ENCODE data around the gene HPS4. TPM values are rescaled to one million over a fixed set of nuclear protein-coding genes. Genes with fewer than 3 reads are reported as not detected.

Gene HPS4
- total and polyA plus RNA-seq, 2 experiments from 2014 or later: 16.2 to 27.1 TPM

DNA sequence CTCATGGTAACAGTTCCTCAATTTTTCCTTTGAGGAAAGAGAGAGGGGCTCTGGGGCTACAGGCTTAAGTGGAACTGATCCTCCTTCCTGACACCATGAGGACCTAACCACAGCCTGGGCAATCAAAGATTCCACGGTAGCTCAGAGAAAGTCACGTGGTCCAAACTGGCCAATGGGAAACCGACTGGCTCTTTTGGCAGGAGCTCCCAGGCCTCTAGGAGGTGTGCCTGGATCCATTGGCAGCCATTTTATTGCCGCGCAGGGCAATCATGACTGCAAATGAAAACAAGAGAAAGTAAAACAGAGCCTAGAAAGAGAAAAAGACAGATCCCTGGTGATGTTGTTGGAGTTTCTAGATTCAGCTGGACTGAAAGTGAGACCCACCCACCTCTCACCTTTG lies 81.9 kb downstream of the HPS4 start:
- no peaks in the 10 kb centered on the region for H3K36me3 ChIP-seq (ENCODE audit: low read depth)
- no peaks in the 10 kb centered on the region for H4K20me1 ChIP-seq (ENCODE audit: insufficient read depth)
- H3F3A ChIP-seq (ENCODE audit: insufficient read depth): peaks cover 8% of the 10 kb centered on the region; the same call in 1 of the 2 replicates
- H3K9me2 ChIP-seq (ENCODE audit: insufficient read depth): no peaks in the 10 kb centered on the region
- in situ Hi-C loops (cut with MboI): no loop called here
- TF ChIP-seq EZH2phosphoT487 (IDR thresholded peaks at IDR 0.05; ENCODE audit: insufficient read depth, low read depth) (no peak), EZH2 (IDR thresholded peaks at IDR 0.05; ENCODE audit: insufficient read depth, poor library complexity, severe bottlenecking) (no peak)
- H3K27me3 ChIP-seq (replicated peaks; ENCODE audit: insufficient read depth): peaks cover 24% of the 10 kb centered on the region
- DNase-seq: no peak
- no peak overlapping the region for H3K27ac ChIP-seq
- no peak overlapping the region for H3K9ac ChIP-seq
- no peak overlapping the region for H2AFZ ChIP-seq
- H3K4me1 ChIP-seq (ENCODE audit: insufficient read depth): peaks cover 5% of the 10 kb centered on the region; the same call in 1 of the 2 replicates
- no peaks in the 10 kb centered on the region for H3K9me3 ChIP-seq (ENCODE audit: low read depth)
- H3K79me2 ChIP-seq (ENCODE audit: insufficient read depth): no peaks in the 10 kb centered on the region
- WGBS, 2 experiments (ENCODE audit: low coverage in 1 of 2, low lambda C conversion rate in 2 of 2, missing lambda C conversion rate in 2 of 2): 48 to 49% methylated on average over 5 of the region's 5 CpGs
- H3K4me2 ChIP-seq (ENCODE audit: unreplicated experiment): no peak overlapping the region
- H3K4me3 ChIP-seq: no peak overlapping the region

Other genes starting within 250 kb of the HPS4 start
- 1.4 and 1.8 TPM in 2 replicates for gene ASPHD2, start 54.5 kb downstream of the HPS4 start, total RNA-seq (2014; rRNA removed; shearing (Covaris generic))
- gene ASPHD2, start 54.5 kb downstream of the HPS4 start, polyA plus RNA-seq (2016; fragmentation: Nextera tagmentation; extraction: Ambion mirVana): 0.73 and 1.6 TPM in 2 replicates
- gene SRRD, start 94 bp upstream of the HPS4 start, total RNA-seq (2014; rRNA removed; shearing (Covaris generic)): 25.7 and 28.3 TPM in 2 replicates
- gene SRRD, start 94 bp upstream of the HPS4 start, polyA plus RNA-seq (2016; fragmentation: Nextera tagmentation; extraction: Ambion mirVana): 20.2 and 22.5 TPM in 2 replicates
- gene TFIP11, start 28.7 kb upstream of the HPS4 start, total RNA-seq (2014; rRNA removed; shearing (Covaris generic)): 30.1 and 41.9 TPM in 2 replicates
- 22.5 and 23.1 TPM in 2 replicates for gene TFIP11, start 28.7 kb upstream of the HPS4 start, polyA plus RNA-seq (2016; fragmentation: Nextera tagmentation; extraction: Ambion mirVana)
- gene TPST2, start 106.3 kb upstream of the HPS4 start, total RNA-seq (2014; rRNA removed; shearing (Covaris generic)): 38.7 and 58.3 TPM in 2 replicates
- gene TPST2, start 106.3 kb upstream of the HPS4 start, polyA plus RNA-seq (2016; fragmentation: Nextera tagmentation; extraction: Ambion mirVana): 34.1 and 35.1 TPM in 2 replicates
- gene CRYBB1, start 134.2 kb upstream of the HPS4 start, total RNA-seq (2014; rRNA removed; shearing (Covaris generic)): not detected in 2 replicates
- gene CRYBB1, start 134.2 kb upstream of the HPS4 start, polyA plus RNA-seq (2016; fragmentation: Nextera tagmentation; extraction: Ambion mirVana): not detected in 2 replicates
- not detected in 2 replicates for gene CRYBA4, start 138.2 kb upstream of the HPS4 start, total RNA-seq (2014; rRNA removed; shearing (Covaris generic))
- gene CRYBA4, start 138.2 kb upstream of the HPS4 start, polyA plus RNA-seq (2016; fragmentation: Nextera tagmentation; extraction: Ambion mirVana): not detected in 2 replicates
- gene MIAT, start 173.8 kb upstream of the HPS4 start, total RNA-seq (2014; rRNA removed; shearing (Covaris generic)): 0.43 and 0.63 TPM in 2 replicates
- gene MIAT, start 173.8 kb upstream of the HPS4 start, polyA plus RNA-seq (2016; fragmentation: Nextera tagmentation; extraction: Ambion mirVana): 0.05 and 0.23 TPM in 2 replicates